GM19455 (cell line): ENCODE measurements around the gene MEGF11.

Experiments
- ATAC-seq: cut with Tn5 transposase; IDR thresholded peaks from one replicate; pipeline ENCODE4 v1.9.1; 2021; ENCODE audit not compliant: unreplicated experiment

Gene MEGF11

GRCh38 chr15:66039117-66039871 is 214.3 kb downstream of the MEGF11 start:
- no peak for ATAC-seq

- ATAC-seq = no peak
These were observed 215.0 kb downstream of the MEGF11 start for GRCh38 chr15:66038387-66039116.

- ATAC-seq = no peak
These were observed 216.7 kb downstream of the MEGF11 start for GRCh38 chr15:66036859-66037258.

GRCh38 chr15:66035901-66036300 is 217.6 kb downstream of the MEGF11 start:
- no peak for ATAC-seq

GRCh38 chr15:66033143-66033542 is 220.4 kb downstream of the MEGF11 start:
- ATAC-seq = no peak

- ATAC-seq = no peak
These were observed 221.5 kb downstream of the MEGF11 start for GRCh38 chr15:66032006-66032405.

- no peak for ATAC-seq
These were observed 222.9 kb downstream of the MEGF11 start for GRCh38 chr15:66030650-66031049.

GRCh38 chr15:66029650-66030049 is 223.9 kb downstream of the MEGF11 start:
- ATAC-seq = no peak

- no peak for ATAC-seq
These were observed 226.2 kb downstream of the MEGF11 start for GRCh38 chr15:66027268-66027805.

- no peak for ATAC-seq
These were observed 227.6 kb downstream of the MEGF11 start for GRCh38 chr15:66025972-66026371.

GRCh38 chr15:66025015-66025452 is 228.5 kb downstream of the MEGF11 start:
- ATAC-seq = no peak

GRCh38 chr15:66024116-66024515 is 229.4 kb downstream of the MEGF11 start:
- no peak for ATAC-seq

- no peak for ATAC-seq
These were observed 230.1 kb downstream of the MEGF11 start for GRCh38 chr15:66023311-66023972.

GRCh38 chr15:66022163-66022525 is 231.4 kb downstream of the MEGF11 start:
- no peak for ATAC-seq

- no peak for ATAC-seq
These were observed 231.9 kb downstream of the MEGF11 start for GRCh38 chr15:66021496-66022162.

- no peak for ATAC-seq
These were observed 233.6 kb downstream of the MEGF11 start for GRCh38 chr15:66019826-66020398.

GRCh38 chr15:66019368-66019767 is 234.2 kb downstream of the MEGF11 start:
- no peak for ATAC-seq

GRCh38 chr15:66018488-66018797 is 235.1 kb downstream of the MEGF11 start:
- no peak for ATAC-seq

GRCh38 chr15:66017792-66018487 is 235.6 kb downstream of the MEGF11 start:
- ATAC-seq = no peak

- ATAC-seq = no peak
These were observed 236.6 kb downstream of the MEGF11 start for GRCh38 chr15:66017000-66017399.
